ENCODE results near the gene PLA2G2C. TPM values are rescaled to one million over a fixed set of nuclear protein-coding genes. Genes with fewer than 3 reads are reported as not detected.

Gene PLA2G2C
- total and polyA plus RNA-seq, 4 donors: not detected

DNA sequence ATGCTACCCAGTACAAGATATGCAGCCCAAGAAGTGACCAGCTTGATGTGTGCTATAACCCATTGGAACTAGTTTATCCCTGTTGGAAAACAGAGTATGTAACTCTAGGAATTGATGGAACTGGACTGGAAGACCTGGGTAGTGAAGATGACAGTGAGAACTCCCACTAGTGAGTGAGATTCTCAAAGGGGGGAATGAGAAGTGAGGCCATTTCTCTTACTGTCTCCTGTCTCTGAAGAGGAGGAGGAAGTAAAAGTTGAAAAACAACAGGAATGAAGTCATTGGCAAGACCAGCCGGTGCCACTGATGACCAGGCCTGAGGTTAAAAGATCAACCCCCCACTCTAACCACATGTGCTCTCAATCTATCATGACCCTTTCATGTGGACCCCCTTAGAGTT lies 26.3 kb downstream of the PLA2G2C start:
- peaks cover 0 to 2% (median 0%) of the 10 kb centered on the region in 4 donors for H3K4me1 ChIP-seq (ENCODE audit: control insufficient read depth in 4 of 4, insufficient read depth in 4 of 4, low read length in 3 of 4)
- H3K27ac ChIP-seq (ENCODE audit: low read depth in 1 of 2, low read length in 2 of 2): no peak overlapping the region
- H3K9me3 ChIP-seq (ENCODE audit: control insufficient read depth in 4 of 4, low read length in 3 of 4): peaks cover 0 to 12% (median under 1%) of the 10 kb centered on the region in 4 donors
- no peak overlapping the region for H3K9ac ChIP-seq (ENCODE audit: low read depth in 1 of 2, low read length in 2 of 2)
- no peaks in the 10 kb centered on the region for H3K27me3 ChIP-seq (ENCODE audit: control insufficient read depth in 4 of 4, insufficient read depth in 4 of 4, low read length in 3 of 4)
- H3K36me3 ChIP-seq (ENCODE audit: control insufficient read depth in 4 of 4, insufficient read depth in 3 of 4, low read depth in 1 of 4, low read length in 3 of 4): no peaks in the 10 kb centered on the region
- TF ChIP-seq TAF1 (conservative IDR thresholded peaks at IDR 0.05) (no peak), HNF4G (IDR thresholded peaks at IDR 0.05) (no peak), FOXA1 (IDR thresholded peaks at IDR 0.05) (no peak), RXRA (IDR thresholded peaks at IDR 0.05) (no peak), YY1 (IDR thresholded peaks at IDR 0.05) (no peak), FOXA2 (IDR thresholded peaks at IDR 0.05) (no peak), HNF4A (conservative IDR thresholded peaks at IDR 0.05) (no peak), GABPA (IDR thresholded peaks at IDR 0.05 in 1 of 2, conservative IDR thresholded peaks at IDR 0.05 in 1 of 2) (no peak), JUND (IDR thresholded peaks at IDR 0.05) (no peak), NR2F2 (IDR thresholded peaks at IDR 0.05) (no peak), SP1 (IDR thresholded peaks at IDR 0.05) (no peak)
- TF ChIP-seq, protein P1, sequence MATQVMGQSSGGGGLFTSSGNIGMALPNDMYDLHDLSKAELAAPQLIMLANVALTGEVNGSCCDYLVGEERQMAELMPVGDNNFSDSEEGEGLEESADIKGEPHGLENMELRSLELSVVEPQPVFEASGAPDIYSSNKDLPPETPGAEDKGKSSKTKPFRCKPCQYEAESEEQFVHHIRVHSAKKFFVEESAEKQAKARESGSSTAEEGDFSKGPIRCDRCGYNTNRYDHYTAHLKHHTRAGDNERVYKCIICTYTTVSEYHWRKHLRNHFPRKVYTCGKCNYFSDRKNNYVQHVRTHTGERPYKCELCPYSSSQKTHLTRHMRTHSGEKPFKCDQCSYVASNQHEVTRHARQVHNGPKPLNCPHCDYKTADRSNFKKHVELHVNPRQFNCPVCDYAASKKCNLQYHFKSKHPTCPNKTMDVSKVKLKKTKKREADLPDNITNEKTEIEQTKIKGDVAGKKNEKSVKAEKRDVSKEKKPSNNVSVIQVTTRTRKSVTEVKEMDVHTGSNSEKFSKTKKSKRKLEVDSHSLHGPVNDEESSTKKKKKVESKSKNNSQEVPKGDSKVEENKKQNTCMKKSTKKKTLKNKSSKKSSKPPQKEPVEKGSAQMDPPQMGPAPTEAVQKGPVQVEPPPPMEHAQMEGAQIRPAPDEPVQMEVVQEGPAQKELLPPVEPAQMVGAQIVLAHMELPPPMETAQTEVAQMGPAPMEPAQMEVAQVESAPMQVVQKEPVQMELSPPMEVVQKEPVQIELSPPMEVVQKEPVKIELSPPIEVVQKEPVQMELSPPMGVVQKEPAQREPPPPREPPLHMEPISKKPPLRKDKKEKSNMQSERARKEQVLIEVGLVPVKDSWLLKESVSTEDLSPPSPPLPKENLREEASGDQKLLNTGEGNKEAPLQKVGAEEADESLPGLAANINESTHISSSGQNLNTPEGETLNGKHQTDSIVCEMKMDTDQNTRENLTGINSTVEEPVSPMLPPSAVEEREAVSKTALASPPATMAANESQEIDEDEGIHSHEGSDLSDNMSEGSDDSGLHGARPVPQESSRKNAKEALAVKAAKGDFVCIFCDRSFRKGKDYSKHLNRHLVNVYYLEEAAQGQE (IDR thresholded peaks at IDR 0.05): no peak
- TF ChIP-seq, protein P2, sequence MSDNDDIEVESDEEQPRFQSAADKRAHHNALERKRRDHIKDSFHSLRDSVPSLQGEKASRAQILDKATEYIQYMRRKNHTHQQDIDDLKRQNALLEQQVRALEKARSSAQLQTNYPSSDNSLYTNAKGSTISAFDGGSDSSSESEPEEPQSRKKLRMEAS (IDR thresholded peaks at IDR 0.05): no peak
- TF ChIP-seq, protein P3, sequence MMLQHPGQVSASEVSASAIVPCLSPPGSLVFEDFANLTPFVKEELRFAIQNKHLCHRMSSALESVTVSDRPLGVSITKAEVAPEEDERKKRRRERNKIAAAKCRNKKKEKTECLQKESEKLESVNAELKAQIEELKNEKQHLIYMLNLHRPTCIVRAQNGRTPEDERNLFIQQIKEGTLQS (IDR thresholded peaks at IDR 0.05): no peak
- DNase-seq (ENCODE audit: low spot score): no peak
- no peak overlapping the region for H3K4me3 ChIP-seq (ENCODE audit: low read depth in 1 of 3, low read length in 3 of 3)
- 80% methylated on average over 1 of the region's 1 CpG for WGBS

DNA sequence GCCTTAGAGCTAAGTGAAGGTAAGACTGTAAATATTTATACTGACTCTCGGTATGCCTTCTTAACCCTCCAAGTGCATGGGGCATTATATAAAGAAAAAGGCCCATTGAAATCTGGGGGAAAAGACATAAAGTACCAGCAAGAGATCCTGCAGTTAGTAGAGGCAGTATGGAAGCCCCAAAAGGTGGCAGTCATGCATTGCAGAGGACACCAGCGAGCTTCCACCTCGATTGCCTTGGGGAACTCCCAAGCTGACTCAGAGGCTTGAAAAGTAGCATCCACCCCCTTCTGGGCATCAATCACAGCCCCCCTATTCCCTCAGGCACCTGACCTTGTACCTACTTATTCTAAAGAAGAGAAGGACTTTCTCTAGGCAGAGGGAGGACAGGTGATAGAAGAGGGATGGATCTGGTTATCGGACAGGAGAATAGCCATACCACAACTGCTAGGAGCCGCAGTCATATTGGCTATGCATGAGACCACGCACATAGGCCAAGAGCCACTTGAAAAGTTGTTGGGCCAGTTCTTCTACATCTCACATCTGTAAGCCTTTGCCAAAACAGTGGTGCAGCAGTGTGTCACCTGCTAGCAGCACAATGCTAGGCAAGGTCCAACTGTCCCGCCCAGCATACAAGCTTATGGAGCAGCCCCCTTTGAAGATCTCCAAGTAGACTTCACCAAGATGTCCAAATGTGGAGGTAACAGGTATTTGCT lies 27.8 kb downstream of the PLA2G2C start:
- no peak for TF ChIP-seq HNF4G (IDR thresholded peaks at IDR 0.05)
- no peak for TF ChIP-seq SP1 (IDR thresholded peaks at IDR 0.05)
- TF ChIP-seq, protein P4, sequence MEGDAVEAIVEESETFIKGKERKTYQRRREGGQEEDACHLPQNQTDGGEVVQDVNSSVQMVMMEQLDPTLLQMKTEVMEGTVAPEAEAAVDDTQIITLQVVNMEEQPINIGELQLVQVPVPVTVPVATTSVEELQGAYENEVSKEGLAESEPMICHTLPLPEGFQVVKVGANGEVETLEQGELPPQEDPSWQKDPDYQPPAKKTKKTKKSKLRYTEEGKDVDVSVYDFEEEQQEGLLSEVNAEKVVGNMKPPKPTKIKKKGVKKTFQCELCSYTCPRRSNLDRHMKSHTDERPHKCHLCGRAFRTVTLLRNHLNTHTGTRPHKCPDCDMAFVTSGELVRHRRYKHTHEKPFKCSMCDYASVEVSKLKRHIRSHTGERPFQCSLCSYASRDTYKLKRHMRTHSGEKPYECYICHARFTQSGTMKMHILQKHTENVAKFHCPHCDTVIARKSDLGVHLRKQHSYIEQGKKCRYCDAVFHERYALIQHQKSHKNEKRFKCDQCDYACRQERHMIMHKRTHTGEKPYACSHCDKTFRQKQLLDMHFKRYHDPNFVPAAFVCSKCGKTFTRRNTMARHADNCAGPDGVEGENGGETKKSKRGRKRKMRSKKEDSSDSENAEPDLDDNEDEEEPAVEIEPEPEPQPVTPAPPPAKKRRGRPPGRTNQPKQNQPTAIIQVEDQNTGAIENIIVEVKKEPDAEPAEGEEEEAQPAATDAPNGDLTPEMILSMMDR (IDR thresholded peaks at IDR 0.05; ENCODE audit: low read depth, low read length, missing input control): no peak
- TF ChIP-seq JUND (IDR thresholded peaks at IDR 0.05): no peak
- TF ChIP-seq YY1 (IDR thresholded peaks at IDR 0.05): no peak
- TF ChIP-seq, protein P1 (IDR thresholded peaks at IDR 0.05): no peak
- TF ChIP-seq GABPA (IDR thresholded peaks at IDR 0.05 in 1 of 2, conservative IDR thresholded peaks at IDR 0.05 in 1 of 2): no peak
- TF ChIP-seq EGR1 (IDR thresholded peaks at IDR 0.05; ENCODE audit: low read depth in 2 of 2): no peak
- TF ChIP-seq, protein P5, sequence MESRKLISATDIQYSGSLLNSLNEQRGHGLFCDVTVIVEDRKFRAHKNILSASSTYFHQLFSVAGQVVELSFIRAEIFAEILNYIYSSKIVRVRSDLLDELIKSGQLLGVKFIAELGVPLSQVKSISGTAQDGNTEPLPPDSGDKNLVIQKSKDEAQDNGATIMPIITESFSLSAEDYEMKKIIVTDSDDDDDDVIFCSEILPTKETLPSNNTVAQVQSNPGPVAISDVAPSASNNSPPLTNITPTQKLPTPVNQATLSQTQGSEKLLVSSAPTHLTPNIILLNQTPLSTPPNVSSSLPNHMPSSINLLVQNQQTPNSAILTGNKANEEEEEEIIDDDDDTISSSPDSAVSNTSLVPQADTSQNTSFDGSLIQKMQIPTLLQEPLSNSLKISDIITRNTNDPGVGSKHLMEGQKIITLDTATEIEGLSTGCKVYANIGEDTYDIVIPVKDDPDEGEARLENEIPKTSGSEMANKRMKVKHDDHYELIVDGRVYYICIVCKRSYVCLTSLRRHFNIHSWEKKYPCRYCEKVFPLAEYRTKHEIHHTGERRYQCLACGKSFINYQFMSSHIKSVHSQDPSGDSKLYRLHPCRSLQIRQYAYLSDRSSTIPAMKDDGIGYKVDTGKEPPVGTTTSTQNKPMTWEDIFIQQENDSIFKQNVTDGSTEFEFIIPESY (IDR thresholded peaks at IDR 0.05): no peak
- TF ChIP-seq RXRA (IDR thresholded peaks at IDR 0.05): no peak
- no peak for TF ChIP-seq NR2F2 (IDR thresholded peaks at IDR 0.05)
- no peak for TF ChIP-seq TAF1 (conservative IDR thresholded peaks at IDR 0.05)
- TF ChIP-seq, protein P3 (IDR thresholded peaks at IDR 0.05): no peak
- TF ChIP-seq, protein P2 (IDR thresholded peaks at IDR 0.05): no peak
- no peak for DNase-seq (ENCODE audit: low spot score)
- H3K9me3 ChIP-seq (ENCODE audit: control insufficient read depth in 4 of 4, low read length in 3 of 4): peaks cover 0 to 12% (median under 1%) of the 10 kb centered on the region in 4 donors

More for the DNA sequence above, 27.8 kb downstream of the PLA2G2C start:
- Histone ChIP-seq H3K27ac (ENCODE audit: low read depth in 1 of 2, low read length in 2 of 2) (no peak overlapping the region), H3K4me3 (ENCODE audit: low read depth in 1 of 3, low read length in 3 of 3) (no peak overlapping the region), H3K27me3 (ENCODE audit: control insufficient read depth in 4 of 4, insufficient read depth in 4 of 4, low read length in 3 of 4) (no peaks in the 10 kb centered on the region), H3K4me1 (ENCODE audit: control insufficient read depth in 4 of 4, insufficient read depth in 4 of 4, low read length in 3 of 4) (peaks cover 2 to 16% (median 5%) of the 10 kb centered on the region in 4 donors), H3K9ac (ENCODE audit: low read depth in 1 of 2, low read length in 2 of 2) (no peak overlapping the region), H3K36me3 (ENCODE audit: control insufficient read depth in 4 of 4, insufficient read depth in 3 of 4, low read depth in 1 of 4, low read length in 3 of 4) (no peaks in the 10 kb centered on the region)
- WGBS: 91% methylated on average over 7 of the region's 7 CpGs
